DMS 273 treated with DMSO at 0.1 percent for 48 hours (cell line): ENCODE data around the gene PBLD.
"Not testable (repeated sequence)": the region's sequence is repeated elsewhere in the genome, so short reads cannot be mapped to it uniquely, and the experiment has no call there.

Experiments
- DNase-seq: peaks from one replicate; lab custom pipeline; 2025; lab: John Stamatoyannopoulos, UW

The PBLD gene

GRCh38 chr10:68278906-68279753, 53.6 kb downstream of the PBLD start:
- not testable (repeated sequence) for DNase-seq

- not testable (repeated sequence) for DNase-seq
Observed at GRCh38 chr10:68277814-68278213, 54.9 kb downstream of the PBLD start.

GRCh38 chr10:68276224-68276623, 56.5 kb downstream of the PBLD start:
- no peak for DNase-seq

- no peak for DNase-seq
Observed at GRCh38 chr10:68275600-68276126, 57.1 kb downstream of the PBLD start.

- DNase-seq = no peak
Observed at GRCh38 chr10:68272833-68273232, 59.9 kb downstream of the PBLD start.

- DNase-seq = no peak
Observed at GRCh38 chr10:68271196-68271882, 61.4 kb downstream of the PBLD start.

- no peak for DNase-seq
Observed at GRCh38 chr10:68269562-68270290, 63.0 kb downstream of the PBLD start.

- no peak for DNase-seq
Observed at GRCh38 chr10:68261132-68261856, 71.4 kb downstream of the PBLD start.

- no peak for DNase-seq
Observed at GRCh38 chr10:68253346-68253745, 79.4 kb downstream of the PBLD start.

- no peak for DNase-seq
Observed at GRCh38 chr10:68251625-68252495, 80.9 kb downstream of the PBLD start.

- peak; percentile 43 for DNase-seq
Observed at GRCh38 chr10:68251151-68251550, 81.6 kb downstream of the PBLD start.

- DNase-seq = no peak
Observed at GRCh38 chr10:68249297-68249696, 83.4 kb downstream of the PBLD start.

- DNase-seq = no peak
Observed at GRCh38 chr10:68247931-68248330, 84.8 kb downstream of the PBLD start.

- not testable (repeated sequence) for DNase-seq
Observed at GRCh38 chr10:68246397-68246796, 86.3 kb downstream of the PBLD start.

GRCh38 chr10:68242051-68242450, 90.7 kb downstream of the PBLD start:
- DNase-seq = no peak

GRCh38 chr10:68239596-68240150, 93.1 kb downstream of the PBLD start:
- DNase-seq = no peak

GRCh38 chr10:68239069-68239468, 93.7 kb downstream of the PBLD start:
- DNase-seq = no peak

GRCh38 chr10:68238371-68238770, 94.4 kb downstream of the PBLD start:
- no peak for DNase-seq

GRCh38 chr10:68237173-68237572, 95.6 kb downstream of the PBLD start:
- no peak for DNase-seq

GRCh38 chr10:68235581-68235980, 97.1 kb downstream of the PBLD start:
- peak; percentile 67 for DNase-seq
